Measurements from ENCODE around the gene PRPF19. TPM values are rescaled to one million over a fixed set of nuclear protein-coding genes. Genes with fewer than 3 reads are reported as not detected.

The PRPF19 gene
- polyA plus RNA-seq, 1 donor (not counting 4 experiments of a cell fraction or from before 2014, with no cell fraction given) = 35.4 TPM

- Histone ChIP-seq H3K4me3 (ENCODE audit: control insufficient read depth in 2 of 3, extremely low read depth in 1 of 3, insufficient read depth in 2 of 3, low read depth in 1 of 3, low read length in 3 of 3) (no peak overlapping the region), H3K27me3 (ENCODE audit: control insufficient read depth, extremely low read depth, insufficient read depth, low read length) (no peaks in the 10 kb centered on the region), H3K9me1 (ENCODE audit: control insufficient read depth, extremely low read depth, insufficient read depth, low read length) (no peaks in the 10 kb centered on the region), H3K27ac (ENCODE audit: control insufficient read depth, insufficient read depth, low read length) (no peak overlapping the region), H3K9me3 (ENCODE audit: control insufficient read depth, low read depth, low read length) (no peaks in the 10 kb centered on the region), H3K4me1 (ENCODE audit: control insufficient read depth, extremely low read depth, insufficient read depth, low read length) (no peaks in the 10 kb centered on the region), H4K20me1 (ENCODE audit: control insufficient read depth, extremely low read depth, insufficient read depth, low read length) (no peaks in the 10 kb centered on the region), H3K79me2 (ENCODE audit: control insufficient read depth, insufficient read depth, low read length) (no peaks in the 10 kb centered on the region), H2AFZ (ENCODE audit: control insufficient read depth, low read length) (no peak overlapping the region), H3K9ac (ENCODE audit: control insufficient read depth, extremely low read depth, insufficient read depth, low read length) (no peak overlapping the region), H3K36me3 (ENCODE audit: control insufficient read depth in 2 of 2, extremely low read depth in 1 of 2, insufficient read depth in 2 of 2, low read length in 2 of 2) (peaks cover 3 to 8% of the 10 kb centered on the region in 2 experiments), H3K4me2 (ENCODE audit: control insufficient read depth, extremely low read depth, insufficient read depth, low read depth, low read length) (no peak overlapping the region)
- no peak for TF ChIP-seq EZH2 (IDR thresholded peaks at IDR 0.05; ENCODE audit: low read length)
- no peak for TF ChIP-seq CTCF (optimal IDR thresholded peaks at IDR 0.05 in 1 of 3, IDR thresholded peaks at IDR 0.05 in 1 of 3, conservative IDR thresholded peaks at IDR 0.05 in 1 of 3; ENCODE audit: extremely low read depth in 1 of 3, insufficient read depth in 2 of 3, low read length in 3 of 3)
- FAIRE-seq (no peak), DNase-seq (ENCODE audit: low read depth, low spot score) (no peak)
- dilution Hi-C loops (cut with MboI; ENCODE audit: extremely low pct_ligation_motif_present, low sequenced_read_pairs) = no loop called here
Measured at GRCh38 chr11:60878245-60879101, 27.9 kb downstream of the PRPF19 start.

GRCh38 chr11:60876168-60876485 is 30.3 kb downstream of the PRPF19 start:
- peaks cover 3 to 8% of the 10 kb centered on the region in 2 experiments for H3K36me3 ChIP-seq (ENCODE audit: control insufficient read depth in 2 of 2, extremely low read depth in 1 of 2, insufficient read depth in 2 of 2, low read length in 2 of 2)
- no peak overlapping the region for H3K4me3 ChIP-seq (ENCODE audit: control insufficient read depth in 2 of 3, extremely low read depth in 1 of 3, insufficient read depth in 2 of 3, low read depth in 1 of 3, low read length in 3 of 3)
- no peaks in the 10 kb centered on the region for H3K9me3 ChIP-seq (ENCODE audit: control insufficient read depth, low read depth, low read length)
- H3K9me1 ChIP-seq (ENCODE audit: control insufficient read depth, extremely low read depth, insufficient read depth, low read length) = no peaks in the 10 kb centered on the region
- FAIRE-seq (no peak), DNase-seq (ENCODE audit: low read depth, low spot score) (no peak)
- no peak overlapping the region for H2AFZ ChIP-seq (ENCODE audit: control insufficient read depth, low read length)
- no peaks in the 10 kb centered on the region for H3K27me3 ChIP-seq (ENCODE audit: control insufficient read depth, extremely low read depth, insufficient read depth, low read length)
- no peak overlapping the region for H3K9ac ChIP-seq (ENCODE audit: control insufficient read depth, extremely low read depth, insufficient read depth, low read length)
- H3K27ac ChIP-seq (ENCODE audit: control insufficient read depth, insufficient read depth, low read length) = no peak overlapping the region
- dilution Hi-C loops (cut with MboI; ENCODE audit: extremely low pct_ligation_motif_present, low sequenced_read_pairs) = no loop called here
- TF ChIP-seq CTCF (optimal IDR thresholded peaks at IDR 0.05 in 1 of 3, IDR thresholded peaks at IDR 0.05 in 1 of 3, conservative IDR thresholded peaks at IDR 0.05 in 1 of 3; ENCODE audit: extremely low read depth in 1 of 3, insufficient read depth in 2 of 3, low read length in 3 of 3) (no peak), EZH2 (IDR thresholded peaks at IDR 0.05; ENCODE audit: low read length) (no peak)
- H4K20me1 ChIP-seq (ENCODE audit: control insufficient read depth, extremely low read depth, insufficient read depth, low read length) = no peaks in the 10 kb centered on the region
- no peaks in the 10 kb centered on the region for H3K4me1 ChIP-seq (ENCODE audit: control insufficient read depth, extremely low read depth, insufficient read depth, low read length)
- H3K4me2 ChIP-seq (ENCODE audit: control insufficient read depth, extremely low read depth, insufficient read depth, low read depth, low read length) = no peak overlapping the region
- H3K79me2 ChIP-seq (ENCODE audit: control insufficient read depth, insufficient read depth, low read length) = no peaks in the 10 kb centered on the region
